ENCODE results near the gene PWP1.

PWP1 gene

GRCh38 chr12:107736914-107737313, 51.3 kb downstream of the PWP1 start:
- DNase-seq, result no peak

- DNase-seq, result no peak
These were observed 62.9 kb downstream of the PWP1 start for GRCh38 chr12:107748472-107748871.

GRCh38 chr12:107749083-107749482, 63.5 kb downstream of the PWP1 start:
- no peak for DNase-seq

- peak; percentile 26 for DNase-seq
These were observed 73.8 kb downstream of the PWP1 start for GRCh38 chr12:107759410-107759809.

- peak; percentile 24 for DNase-seq
These were observed 74.7 kb downstream of the PWP1 start for GRCh38 chr12:107760207-107760808.

- DNase-seq, result peak; percentile 93
These were observed 75.4 kb downstream of the PWP1 start, which contains the start of gene PRDM4 for GRCh38 chr12:107760809-107761501. Gene PRDM4 (minus strand): TSS chr12:107761137. CDS start chr12:107760515, 622 bp downstream.

GRCh38 chr12:107761502-107761904, 75.9 kb downstream of the PWP1 start:
- no peak for DNase-seq
